NCI-H187 (cell line): Measurements from ENCODE around the gene CIAO3.

Experiments
- DNase-seq, 2 experiments: peaks; one replicate each; lab custom pipeline; 2025; lab: John Stamatoyannopoulos, UW

The CIAO3 gene

DNA sequence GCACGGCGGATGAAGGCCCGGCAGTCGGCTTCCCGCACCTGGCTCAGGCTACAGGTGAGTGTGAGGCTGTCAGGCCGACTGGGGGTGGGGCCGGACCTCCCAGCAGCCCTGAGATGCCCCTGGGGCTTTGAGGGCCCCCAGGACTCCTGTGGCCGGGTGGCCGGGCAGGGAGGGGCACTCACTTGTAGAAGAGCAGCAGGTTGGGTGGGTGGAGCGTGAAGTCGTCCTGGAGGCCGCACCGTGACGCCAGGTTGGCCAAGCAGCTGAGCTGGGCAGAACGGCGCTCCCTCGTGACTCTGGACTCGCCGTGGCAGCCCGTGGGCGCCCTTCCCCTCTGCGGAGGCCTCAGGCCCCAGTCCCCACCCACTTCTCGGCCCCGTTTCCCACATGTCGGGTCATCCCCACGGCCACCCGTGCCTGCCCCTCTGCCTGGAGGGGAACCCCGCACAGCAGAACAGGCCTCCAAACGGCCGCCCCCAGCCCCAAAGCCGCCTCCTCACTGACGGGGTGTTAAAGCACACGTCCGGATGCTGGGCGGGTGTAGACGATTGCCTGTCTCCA is 34.5 kb upstream of the CIAO3 start:
- no peak for DNase-seq

- DNase-seq = no peak
Observed at GRCh38 chr16:774086-775001, 33.5 kb upstream of the CIAO3 start.

GRCh38 chr16:772959-773358 is 32.2 kb upstream of the CIAO3 start:
- DNase-seq = no peak

GRCh38 chr16:770411-770810 is 29.6 kb upstream of the CIAO3 start:
- no peak for DNase-seq

DNA sequence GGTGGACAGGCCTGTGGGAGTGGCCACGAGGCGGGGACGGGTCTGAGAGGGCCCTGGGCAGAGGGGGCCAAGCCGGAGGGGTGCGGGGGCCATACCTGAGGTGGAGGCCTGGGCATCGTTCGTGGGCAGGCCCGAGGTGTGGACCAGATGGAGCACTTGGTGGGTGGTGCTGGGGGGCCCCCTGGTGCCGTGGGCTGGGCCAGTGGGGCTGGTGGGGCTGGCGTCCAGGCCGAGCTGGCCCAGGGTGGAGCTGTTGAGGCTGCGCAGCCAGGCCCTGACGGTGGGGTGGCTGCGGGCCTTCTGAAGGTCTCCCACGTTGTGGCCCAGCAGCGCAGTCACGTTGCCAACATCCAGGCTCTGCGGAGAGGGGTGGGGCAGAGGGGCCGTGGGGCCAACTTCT is 29.1 kb upstream of the CIAO3 start:
- DNase-seq = no peak

GRCh38 chr16:769184-769784 is 28.5 kb upstream of the CIAO3 start:
- no peak for DNase-seq

- DNase-seq = no peak
Observed at GRCh38 chr16:768428-768827, 27.6 kb upstream of the CIAO3 start.

DNA sequence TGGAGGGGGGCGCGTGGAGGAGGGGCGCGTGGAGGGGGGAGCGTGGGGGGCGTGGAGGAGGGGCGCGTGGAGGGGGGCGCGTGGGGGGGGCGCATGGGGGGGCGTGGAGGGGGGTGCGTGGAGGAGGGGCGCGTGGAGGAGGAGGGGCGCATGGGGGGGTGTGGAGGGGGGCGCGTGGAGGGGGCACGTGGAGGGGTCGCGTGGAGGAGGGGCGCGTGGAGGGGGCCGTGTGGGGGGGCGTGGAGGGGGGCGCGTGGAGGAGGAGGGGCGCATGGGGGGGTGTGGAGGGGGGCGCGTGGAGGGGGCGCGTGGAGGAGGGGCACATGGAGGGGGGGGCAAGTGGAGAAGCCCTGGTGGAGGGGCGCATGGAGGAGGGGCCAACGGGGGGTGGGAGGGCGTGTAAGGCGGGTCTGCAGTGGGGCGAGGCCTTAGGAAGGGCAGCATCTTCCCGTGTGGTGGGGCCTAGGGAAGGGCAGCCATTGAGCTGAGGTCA is 27.0 kb upstream of the CIAO3 start:
- no peak for DNase-seq

GRCh38 chr16:766820-767640 is 26.2 kb upstream of the CIAO3 start:
- no peak for DNase-seq

- DNase-seq = no peak
Observed at GRCh38 chr16:766008-766819, 25.4 kb upstream of the CIAO3 start.

DNA sequence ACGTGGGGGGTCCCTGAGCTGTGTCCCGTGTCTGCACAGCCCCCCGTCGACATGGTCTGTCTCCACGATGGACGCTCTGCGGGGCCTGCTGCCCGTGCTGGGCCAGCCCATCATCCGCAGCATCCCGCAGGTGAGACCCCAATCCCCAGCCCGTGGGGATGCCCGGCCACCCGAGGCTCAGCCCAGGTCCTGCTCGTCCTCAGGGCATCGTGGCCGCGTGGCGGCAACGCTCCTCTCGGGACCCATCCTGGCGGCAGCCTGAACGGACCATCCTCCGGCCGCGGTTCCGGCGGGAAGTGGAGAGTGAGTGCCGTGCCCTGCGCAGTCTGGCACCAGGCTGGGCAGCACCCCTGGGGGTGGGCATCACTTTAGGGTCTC is 24.7 kb upstream of the CIAO3 start:
- no peak for DNase-seq

- no peak for DNase-seq
Observed at GRCh38 chr16:764848-765487, 24.2 kb upstream of the CIAO3 start.

DNA sequence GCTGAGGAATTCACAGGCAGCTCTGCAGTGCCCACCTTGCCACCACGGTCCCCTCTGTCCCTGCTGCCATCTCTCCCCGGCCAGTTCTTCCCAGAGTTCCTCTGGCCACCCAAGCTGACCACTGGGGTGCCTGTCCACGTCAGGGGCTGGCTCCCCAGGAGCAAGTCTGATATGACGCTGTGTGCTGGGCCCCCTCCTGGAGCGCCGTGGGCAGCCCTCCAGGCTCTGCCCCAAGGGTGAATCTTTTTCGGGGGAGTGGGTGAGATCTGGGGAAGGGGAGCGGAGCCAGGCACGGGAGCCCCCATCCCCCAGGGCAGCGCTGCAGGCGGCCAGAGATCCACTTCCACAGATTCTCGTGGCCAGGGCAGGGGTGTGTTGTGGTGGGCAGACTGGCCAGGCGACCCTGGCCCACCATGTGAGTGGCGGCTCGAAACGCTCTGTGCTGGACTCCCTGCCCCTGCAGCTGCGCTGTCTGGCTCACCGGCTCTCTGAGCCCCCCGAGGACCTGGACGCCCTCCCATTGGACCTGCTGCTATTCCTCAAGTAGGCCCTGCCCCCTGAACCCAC is 23.5 kb upstream of the CIAO3 start:
- no peak for DNase-seq

GRCh38 chr16:763369-764183 is 22.8 kb upstream of the CIAO3 start:
- no peak for DNase-seq

- DNase-seq = no peak
Observed at GRCh38 chr16:762595-763268, 21.9 kb upstream of the CIAO3 start.

- DNase-seq = no peak
Observed at GRCh38 chr16:761625-762513, 21.1 kb upstream of the CIAO3 start.

GRCh38 chr16:760545-761343 is 19.9 kb upstream of the CIAO3 start, which contains the start of gene MSLN:
TSS of gene MSLN (plus strand) at chr16:760734. CDS start at chr16:762681, 1,947 bp downstream.
- no peak for DNase-seq
